ENCODE data around the gene FMO2. TPM values are rescaled to one million over a fixed set of nuclear protein-coding genes. Genes with fewer than 3 reads are reported as not detected.

FMO2 gene
- total RNA-seq, result not detected in 2 replicates
- long read RNA-seq, result 0 reads

GRCh38 chr1:171185091-171185490, at the start of gene FMO2:
Gene FMO2, plus strand, starts transcription at chr1:171185300. Its CDS starts 414 bp downstream, at chr1:171185714.
- no peak for DNase-seq (ENCODE audit: low read depth, low spot score)
- Mint-ChIP-seq H3K36me3 (ENCODE audit: low read depth) (no peaks in the 10 kb centered on the region), H3K4me1 (no peaks in the 10 kb centered on the region), H3K4me3 (no peak within 1 kb of the TSS), H3K27me3 (ENCODE audit: low read depth) (peaks cover 3% of the 10 kb centered on the region), H3K9me3 (peaks cover 2% of the 10 kb centered on the region), H3K27ac (ENCODE audit: unreplicated experiment) (no peak within 1 kb of the TSS)
- TF ChIP-seq CTCF (conservative IDR thresholded peaks at IDR 0.05), result no peak

GRCh38 chr1:171137580-171137979, 47.5 kb upstream of the FMO2 start:
- no peak for DNase-seq (ENCODE audit: low read depth, low spot score)
- TF ChIP-seq CTCF (conservative IDR thresholded peaks at IDR 0.05), result no peak
- Mint-ChIP-seq H3K27ac (ENCODE audit: unreplicated experiment) (no peak overlapping the region), H3K9me3 (no peaks in the 10 kb centered on the region), H3K4me1 (peaks cover 14% of the 10 kb centered on the region), H3K36me3 (ENCODE audit: low read depth) (no peaks in the 10 kb centered on the region), H3K27me3 (ENCODE audit: low read depth) (no peaks in the 10 kb centered on the region), H3K4me3 (no peak overlapping the region)

GRCh38 chr1:171138980-171139379, 46.1 kb upstream of the FMO2 start:
- no peaks in the 10 kb centered on the region for H3K36me3 Mint-ChIP-seq (ENCODE audit: low read depth)
- no peak overlapping the region for H3K4me3 Mint-ChIP-seq
- no peaks in the 10 kb centered on the region for H3K27me3 Mint-ChIP-seq (ENCODE audit: low read depth)
- no peak for TF ChIP-seq CTCF (conservative IDR thresholded peaks at IDR 0.05)
- DNase-seq (ENCODE audit: low read depth, low spot score), result no peak
- H3K27ac Mint-ChIP-seq (ENCODE audit: unreplicated experiment), result no peak overlapping the region
- H3K4me1 Mint-ChIP-seq, result peaks cover 14% of the 10 kb centered on the region
- no peaks in the 10 kb centered on the region for H3K9me3 Mint-ChIP-seq

GRCh38 chr1:171139890-171140289, 45.2 kb upstream of the FMO2 start:
- no peak overlapping the region for H3K4me3 Mint-ChIP-seq
- no peaks in the 10 kb centered on the region for H3K36me3 Mint-ChIP-seq (ENCODE audit: low read depth)
- no peak for DNase-seq (ENCODE audit: low read depth, low spot score)
- peaks cover 14% of the 10 kb centered on the region for H3K4me1 Mint-ChIP-seq
- H3K9me3 Mint-ChIP-seq, result no peaks in the 10 kb centered on the region
- no peaks in the 10 kb centered on the region for H3K27me3 Mint-ChIP-seq (ENCODE audit: low read depth)
- H3K27ac Mint-ChIP-seq (ENCODE audit: unreplicated experiment), result no peak overlapping the region
- no peak for TF ChIP-seq CTCF (conservative IDR thresholded peaks at IDR 0.05)

- no peaks in the 10 kb centered on the region for H3K27me3 Mint-ChIP-seq (ENCODE audit: low read depth)
- no peak overlapping the region for H3K27ac Mint-ChIP-seq (ENCODE audit: unreplicated experiment)
- H3K4me3 Mint-ChIP-seq, result no peak overlapping the region
- no peaks in the 10 kb centered on the region for H3K9me3 Mint-ChIP-seq
- no peak for TF ChIP-seq CTCF (conservative IDR thresholded peaks at IDR 0.05)
- no peak for DNase-seq (ENCODE audit: low read depth, low spot score)
- no peaks in the 10 kb centered on the region for H3K36me3 Mint-ChIP-seq (ENCODE audit: low read depth)
- H3K4me1 Mint-ChIP-seq, result peaks cover 14% of the 10 kb centered on the region
Observed at GRCh38 chr1:171140401-171140800, 44.7 kb upstream of the FMO2 start.

All from neural crest cell (in vitro differentiated cells).